A673 (cell line): ENCODE data around the gene AKTIP.

ENCODE experiments used
- EZH2 ChIP-seq: fragments of 200-600 bp; sonication (generic); IDR thresholded peaks from 2 replicates; pipeline ENCODE4 v1.6.1; 2017; ENCODE audit warnings: borderline replicate concordance, low read depth, mild to moderate bottlenecking, mixed read lengths, antibody characterized with exemption, low read length; ENCODE audit not compliant: poor library complexity, severe bottlenecking
- TF ChIP-seq, protein P1 (sequence below): fragments of 300-800, 200-600 bp; sonication (generic); conservative IDR thresholded peaks from 2 replicates; pipeline ENCODE4 v1.5.1; 2017; ENCODE audit warnings: low read depth, mild to moderate bottlenecking, antibody characterized with exemption, low read length, moderate library complexity, mixed read lengths

DNA sequence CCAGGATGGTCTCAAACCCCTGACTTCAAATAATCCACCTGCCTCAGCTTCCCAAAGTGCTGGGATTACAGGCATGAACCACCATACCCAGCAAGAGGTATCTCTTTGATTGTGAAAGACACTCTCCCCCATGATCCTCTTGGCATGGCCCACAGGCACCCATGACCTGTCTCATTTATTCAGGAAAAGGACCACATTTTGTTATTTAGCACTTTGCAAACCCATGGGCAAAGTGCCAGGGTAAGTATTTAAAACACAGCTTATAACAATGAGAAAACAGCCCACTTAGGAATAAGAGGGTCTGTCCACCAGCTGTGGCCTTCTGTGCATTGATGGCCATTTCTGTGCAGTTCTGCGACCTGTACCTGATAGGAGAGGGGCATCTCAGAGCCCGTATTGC, 12.8 kb upstream of the AKTIP start:
- TF ChIP-seq, protein P1, sequence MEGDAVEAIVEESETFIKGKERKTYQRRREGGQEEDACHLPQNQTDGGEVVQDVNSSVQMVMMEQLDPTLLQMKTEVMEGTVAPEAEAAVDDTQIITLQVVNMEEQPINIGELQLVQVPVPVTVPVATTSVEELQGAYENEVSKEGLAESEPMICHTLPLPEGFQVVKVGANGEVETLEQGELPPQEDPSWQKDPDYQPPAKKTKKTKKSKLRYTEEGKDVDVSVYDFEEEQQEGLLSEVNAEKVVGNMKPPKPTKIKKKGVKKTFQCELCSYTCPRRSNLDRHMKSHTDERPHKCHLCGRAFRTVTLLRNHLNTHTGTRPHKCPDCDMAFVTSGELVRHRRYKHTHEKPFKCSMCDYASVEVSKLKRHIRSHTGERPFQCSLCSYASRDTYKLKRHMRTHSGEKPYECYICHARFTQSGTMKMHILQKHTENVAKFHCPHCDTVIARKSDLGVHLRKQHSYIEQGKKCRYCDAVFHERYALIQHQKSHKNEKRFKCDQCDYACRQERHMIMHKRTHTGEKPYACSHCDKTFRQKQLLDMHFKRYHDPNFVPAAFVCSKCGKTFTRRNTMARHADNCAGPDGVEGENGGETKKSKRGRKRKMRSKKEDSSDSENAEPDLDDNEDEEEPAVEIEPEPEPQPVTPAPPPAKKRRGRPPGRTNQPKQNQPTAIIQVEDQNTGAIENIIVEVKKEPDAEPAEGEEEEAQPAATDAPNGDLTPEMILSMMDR: no peak
- TF ChIP-seq EZH2: no peak
